GM12891 (cell line): Measurements from ENCODE around the gene SND1.
A peak's percentile ranks its signal among the peaks of the same experiment; 100 is the strongest.

Experiments used
- DNase-seq: peaks from one replicate; pipeline ENCODE4 v3.0.0; 2011; ENCODE audit warnings: low spot score; ENCODE audit not compliant: insufficient read length
- FAIRE-seq: peaks from 2 replicates; lab custom pipeline; 2011; peaks lifted over from hg19 to GRCh38; lab: Jason Lieb, UNC
- PAX5 ChIP-seq: IDR thresholded peaks from 2 replicates; pipeline ENCODE4 v1.6.1; 2011; ENCODE audit warnings: low read length, moderate library complexity, mild to moderate bottlenecking; ENCODE audit not compliant: insufficient read depth, severe bottlenecking
- POLR2A ChIP-seq: IDR thresholded peaks from 2 replicates; pipeline ENCODE4 v1.6.1; 2011; ENCODE audit warnings: low read depth, low read length, control low read depth
- POLR2AphosphoS5 ChIP-seq: IDR thresholded peaks from 2 replicates; pipeline ENCODE4 v1.6.1; 2011; ENCODE audit warnings: low read depth, low read length, control low read depth
- POU2F2 ChIP-seq: IDR thresholded peaks from 2 replicates; pipeline ENCODE4 v1.6.1; 2011; ENCODE audit warnings: low read depth, mild to moderate bottlenecking, control low read depth, low read length, moderate library complexity
- SPI1 ChIP-seq: IDR thresholded peaks from 2 replicates; pipeline ENCODE4 v1.6.1; 2011; ENCODE audit warnings: low read depth, low read length, control low read depth
- TAF1 ChIP-seq: IDR thresholded peaks from 2 replicates; pipeline ENCODE4 v1.6.1; 2011; ENCODE audit warnings: low read depth, low read length, control low read depth

Gene SND1

GRCh38 chr7:127968547-127968946 is 316.6 kb downstream of the SND1 start:
- no peak for FAIRE-seq
- TF ChIP-seq POU2F2 (no peak), TAF1 (no peak), POLR2AphosphoS5 (no peak), SPI1 (no peak), PAX5 (no peak), POLR2A (no peak)
- no peak for DNase-seq

- FAIRE-seq (no peak), DNase-seq (no peak)
- no peak for TF ChIP-seq POLR2A
- TF ChIP-seq POLR2AphosphoS5 = no peak
Measured at GRCh38 chr7:127973832-127974231, 321.8 kb downstream of the SND1 start.

GRCh38 chr7:127974446-127975035 is 322.5 kb downstream of the SND1 start:
- no peak for DNase-seq
- no peak for FAIRE-seq
- TF ChIP-seq TAF1 (no peak), SPI1 (no peak)

DNA sequence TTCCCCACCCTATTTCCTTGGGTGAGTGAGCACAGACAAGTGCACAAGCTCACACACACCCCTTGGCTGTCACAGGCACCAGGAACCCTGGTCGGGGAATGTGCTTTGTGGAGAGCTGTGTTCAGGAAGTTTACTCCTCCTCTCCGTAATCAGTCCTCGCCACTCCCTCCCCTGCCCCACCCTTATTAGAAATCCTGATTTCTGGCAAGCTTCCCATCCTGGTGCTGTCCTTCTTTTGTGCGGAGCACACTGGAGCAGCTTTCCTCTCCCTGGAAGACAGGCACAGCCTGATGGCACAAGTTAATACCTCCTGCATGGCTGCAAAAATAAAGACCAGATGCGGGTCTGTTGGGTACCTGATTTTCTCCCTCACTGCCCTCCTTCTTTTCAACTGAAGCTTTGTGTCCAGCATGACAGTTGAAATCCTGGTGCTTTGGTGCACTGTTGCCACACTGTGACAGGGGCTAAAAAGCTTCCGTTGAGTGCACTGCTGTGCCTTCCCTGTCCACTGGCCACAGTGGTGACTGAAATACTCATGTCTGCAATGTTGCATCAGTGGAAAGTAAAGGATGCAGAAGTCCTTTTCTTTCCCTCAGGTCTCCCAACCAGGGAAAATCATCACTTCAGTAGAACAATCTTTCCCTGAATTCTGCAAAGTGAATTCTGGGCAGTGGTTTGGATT is 324.2 kb downstream of the SND1 start:
- FAIRE-seq (no peak), DNase-seq (no peak)
- TF ChIP-seq SPI1 (no peak), POLR2AphosphoS5 (no peak), TAF1 (no peak), PAX5 (no peak), POLR2A (no peak)

DNA sequence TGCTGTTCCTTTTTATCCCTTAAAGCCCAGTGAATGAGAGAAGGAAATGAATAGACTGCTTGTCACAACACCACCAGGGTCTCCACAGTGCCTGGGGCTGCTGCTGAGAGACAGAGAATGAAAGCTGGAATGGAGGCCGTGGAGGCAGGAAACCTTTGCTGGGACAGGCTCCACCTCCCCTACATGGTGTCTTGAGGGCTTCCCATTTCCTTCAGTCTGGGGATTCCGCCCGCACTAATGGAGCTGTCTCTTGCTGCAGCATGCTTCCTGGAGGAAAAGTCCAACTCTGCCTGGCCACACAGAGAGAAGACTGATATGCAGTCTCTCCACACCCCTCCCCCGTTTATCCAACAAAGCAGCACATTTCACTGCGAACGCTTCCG is 324.7 kb downstream of the SND1 start:
- no peak for FAIRE-seq
- no peak for DNase-seq
- TF ChIP-seq TAF1 = no peak
- no peak for TF ChIP-seq POLR2A
- TF ChIP-seq POU2F2 = no peak
- no peak for TF ChIP-seq POLR2AphosphoS5
- no peak for TF ChIP-seq SPI1

GRCh38 chr7:127978421-127978820 is 326.4 kb downstream of the SND1 start:
- TF ChIP-seq TAF1 (no peak), POLR2A (no peak), POU2F2 (no peak), PAX5 (no peak), POLR2AphosphoS5 (no peak), SPI1 (no peak)
- FAIRE-seq (peak; percentile 9), DNase-seq (no peak)

DNA sequence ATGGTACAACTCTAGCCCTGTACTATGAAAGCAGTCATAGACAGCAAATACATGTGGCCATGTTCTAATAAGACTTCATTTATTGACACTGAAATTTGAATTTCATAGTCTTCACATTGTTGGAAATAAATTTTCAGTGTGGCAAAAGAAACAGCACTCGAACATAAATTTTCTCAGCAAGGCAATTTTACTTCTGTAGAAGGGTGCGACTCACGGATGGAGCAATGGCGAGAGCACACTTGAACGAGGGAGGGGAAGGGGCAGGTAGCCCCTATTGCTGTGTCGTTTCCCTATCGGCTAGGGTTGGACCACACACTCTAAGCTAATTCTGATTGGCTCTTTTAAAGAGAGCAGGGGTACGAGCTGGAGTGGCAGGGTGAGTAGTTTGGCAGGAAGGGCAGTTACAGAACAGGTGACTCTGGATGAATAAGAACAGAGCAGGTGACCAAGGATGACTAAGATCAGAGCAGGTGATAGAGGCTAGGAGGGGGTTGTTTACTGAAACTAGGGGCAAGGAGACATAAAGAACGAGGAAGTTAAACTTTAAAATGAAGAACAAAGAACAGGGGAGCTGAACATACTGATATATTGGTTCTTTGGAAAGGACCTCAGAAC is 327.2 kb downstream of the SND1 start:
- no peak for DNase-seq
- FAIRE-seq = no peak
- TF ChIP-seq SPI1 = no peak
- TF ChIP-seq POLR2A = no peak
- TF ChIP-seq TAF1 = no peak
- TF ChIP-seq POU2F2 = no peak
- no peak for TF ChIP-seq POLR2AphosphoS5
- TF ChIP-seq PAX5 = no peak

DNA sequence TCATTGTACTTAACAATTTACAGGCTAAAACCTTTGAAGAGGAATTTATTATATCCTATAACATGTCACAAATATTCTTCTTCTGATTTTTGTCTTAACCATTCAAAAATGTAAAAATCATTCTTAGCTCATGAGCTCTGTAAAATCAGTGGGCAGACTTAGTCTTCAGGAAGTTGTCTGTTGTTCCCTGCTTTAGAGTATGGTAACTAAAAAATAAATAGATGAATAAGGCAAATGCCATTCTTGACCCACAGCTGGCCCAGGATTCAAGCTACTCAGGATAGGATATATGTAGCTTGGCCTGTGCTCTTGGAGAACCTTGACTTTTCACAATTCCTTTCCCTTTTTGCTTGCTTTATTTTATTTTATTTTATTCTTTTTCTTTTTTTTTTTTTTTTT is 327.7 kb downstream of the SND1 start:
- no peak for FAIRE-seq
- DNase-seq = no peak
- TF ChIP-seq TAF1 (no peak), POU2F2 (no peak), POLR2AphosphoS5 (no peak), POLR2A (no peak), SPI1 (no peak), PAX5 (no peak)

DNA sequence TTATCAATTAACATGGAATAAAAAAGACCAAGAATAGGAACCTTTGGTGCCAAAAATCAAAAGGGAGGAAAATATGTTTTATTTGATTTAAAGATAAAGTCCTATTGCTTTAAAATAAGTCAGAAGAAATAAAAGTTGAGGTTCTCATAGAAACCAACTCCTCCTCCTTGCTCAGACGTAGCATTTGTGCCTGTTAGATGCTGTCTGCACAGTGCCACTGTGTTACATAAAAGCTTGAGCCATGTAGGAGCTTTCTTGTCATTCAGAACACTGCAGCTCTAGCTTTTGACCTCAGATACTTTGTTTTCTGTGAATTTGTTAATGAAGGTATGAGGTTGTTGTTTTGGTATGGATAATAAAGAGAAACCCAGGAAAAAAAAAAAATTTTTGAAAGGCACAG is 328.9 kb downstream of the SND1 start:
- TF ChIP-seq POU2F2 = no peak
- TF ChIP-seq SPI1 = no peak
- no peak for TF ChIP-seq TAF1
- no peak for TF ChIP-seq PAX5
- TF ChIP-seq POLR2A = no peak
- no peak for TF ChIP-seq POLR2AphosphoS5
- DNase-seq (no peak), FAIRE-seq (no peak)

DNA sequence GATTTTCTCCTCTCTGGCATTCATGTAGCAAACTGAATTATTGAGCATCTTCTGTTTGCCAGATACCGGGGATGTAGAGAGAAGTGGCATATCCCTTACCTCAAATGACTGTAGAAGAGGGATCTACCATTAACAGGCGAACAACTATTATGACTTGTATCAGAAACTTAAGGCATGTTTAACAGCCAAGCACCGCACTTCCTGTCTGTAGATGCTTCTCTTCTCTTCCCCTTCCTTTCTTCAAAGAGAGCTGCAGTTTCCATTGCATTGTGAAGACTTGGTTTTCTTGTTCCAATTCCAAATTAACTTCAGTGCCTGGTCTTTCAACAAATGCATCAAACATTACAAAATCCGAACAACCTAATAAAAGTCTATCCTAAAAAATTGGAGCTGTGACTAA is 330.0 kb downstream of the SND1 start:
- FAIRE-seq (no peak), DNase-seq (no peak)
- TF ChIP-seq TAF1 (no peak), POLR2AphosphoS5 (no peak), PAX5 (no peak), POU2F2 (no peak), POLR2A (no peak), SPI1 (no peak)
